LNCAP (cell line): ENCODE results near the gene DOCK4.

Experiments used
- TF ChIP-seq, protein P1 (sequence below): fragments of 450-650 bp; IDR thresholded peaks from 2 replicates; pipeline ENCODE4 v1.5.1; 2017; ENCODE audit warnings: mild to moderate bottlenecking

The DOCK4 gene

DNA sequence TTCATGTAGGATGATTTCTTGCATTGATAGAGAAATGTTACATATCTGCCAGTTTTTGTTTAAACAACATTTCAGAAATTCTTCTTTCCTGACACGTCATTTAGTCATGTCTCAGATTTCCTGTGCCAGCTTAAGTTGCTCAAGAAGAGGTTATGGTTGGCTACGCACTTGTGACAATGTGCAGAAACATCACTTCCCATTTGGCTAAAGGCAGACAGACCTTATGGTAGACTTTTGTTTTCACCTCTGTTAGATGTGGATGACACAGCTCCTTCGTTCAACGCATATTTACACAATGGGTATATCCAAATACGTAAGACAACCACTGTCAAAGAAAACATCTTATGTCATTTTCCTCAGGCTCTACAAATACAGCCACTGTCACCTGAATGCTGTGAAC lies 125.8 kb downstream of the DOCK4 start:
- TF ChIP-seq, protein P1, sequence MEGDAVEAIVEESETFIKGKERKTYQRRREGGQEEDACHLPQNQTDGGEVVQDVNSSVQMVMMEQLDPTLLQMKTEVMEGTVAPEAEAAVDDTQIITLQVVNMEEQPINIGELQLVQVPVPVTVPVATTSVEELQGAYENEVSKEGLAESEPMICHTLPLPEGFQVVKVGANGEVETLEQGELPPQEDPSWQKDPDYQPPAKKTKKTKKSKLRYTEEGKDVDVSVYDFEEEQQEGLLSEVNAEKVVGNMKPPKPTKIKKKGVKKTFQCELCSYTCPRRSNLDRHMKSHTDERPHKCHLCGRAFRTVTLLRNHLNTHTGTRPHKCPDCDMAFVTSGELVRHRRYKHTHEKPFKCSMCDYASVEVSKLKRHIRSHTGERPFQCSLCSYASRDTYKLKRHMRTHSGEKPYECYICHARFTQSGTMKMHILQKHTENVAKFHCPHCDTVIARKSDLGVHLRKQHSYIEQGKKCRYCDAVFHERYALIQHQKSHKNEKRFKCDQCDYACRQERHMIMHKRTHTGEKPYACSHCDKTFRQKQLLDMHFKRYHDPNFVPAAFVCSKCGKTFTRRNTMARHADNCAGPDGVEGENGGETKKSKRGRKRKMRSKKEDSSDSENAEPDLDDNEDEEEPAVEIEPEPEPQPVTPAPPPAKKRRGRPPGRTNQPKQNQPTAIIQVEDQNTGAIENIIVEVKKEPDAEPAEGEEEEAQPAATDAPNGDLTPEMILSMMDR = no peak

DNA sequence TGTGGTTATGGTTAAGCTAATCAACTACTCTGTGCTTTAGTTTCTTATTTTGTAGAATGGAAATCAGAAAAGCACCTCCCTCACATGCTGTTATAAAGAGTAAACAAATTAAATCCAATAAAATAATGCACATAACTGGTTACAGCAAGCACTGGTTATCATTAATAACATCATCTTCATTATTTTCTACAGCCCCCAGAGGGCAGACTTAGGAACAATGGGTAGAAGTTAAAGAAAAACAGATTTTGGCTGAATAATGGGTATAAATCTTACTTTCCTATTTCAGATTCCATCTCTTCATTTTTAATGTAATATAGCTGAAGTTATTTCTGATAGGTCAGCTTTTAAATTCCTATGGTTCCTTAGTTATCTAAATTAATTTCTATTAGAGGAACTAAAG lies 126.5 kb downstream of the DOCK4 start:
- TF ChIP-seq, protein P1 = peak; percentile 46; the same call in 1 of the 2 replicates

DNA sequence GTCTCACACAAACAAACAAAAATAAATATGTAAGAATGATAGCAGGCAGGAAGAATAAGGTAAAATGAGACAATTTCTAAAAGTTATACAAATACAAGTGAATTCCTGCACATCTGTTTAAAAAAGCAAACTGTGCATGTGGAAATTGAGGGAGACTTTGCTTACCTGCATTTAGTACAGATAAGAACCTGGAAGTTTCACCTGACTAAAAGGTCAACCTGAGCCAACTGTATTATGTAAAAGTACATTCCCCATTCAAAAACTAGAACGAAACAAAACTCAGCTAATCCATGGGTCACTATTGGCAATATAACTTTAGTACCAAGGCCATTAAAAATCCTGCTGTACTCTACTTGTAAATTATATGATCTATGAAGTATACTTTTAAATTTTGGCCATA lies 127.1 kb downstream of the DOCK4 start:
- TF ChIP-seq, protein P1 = no peak

DNA sequence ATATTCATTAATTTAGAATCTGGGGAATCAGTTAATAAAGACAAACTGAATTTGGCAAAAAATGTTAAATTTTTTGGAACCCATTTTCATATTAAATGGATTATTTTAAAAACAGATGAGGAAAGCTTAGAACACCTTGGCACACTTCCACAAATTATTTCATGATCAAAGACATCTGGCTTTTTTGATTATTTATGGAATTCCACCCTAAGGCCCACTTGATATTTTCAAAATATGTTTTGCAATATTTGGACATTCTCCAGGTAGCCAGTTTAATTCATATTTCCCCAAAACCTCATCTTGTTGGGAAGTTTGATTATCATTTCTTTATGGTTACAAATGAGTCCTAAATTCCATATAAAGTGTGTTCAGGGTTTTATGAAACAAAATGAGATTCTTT lies 129.9 kb downstream of the DOCK4 start:
- TF ChIP-seq, protein P1 = no peak

DNA sequence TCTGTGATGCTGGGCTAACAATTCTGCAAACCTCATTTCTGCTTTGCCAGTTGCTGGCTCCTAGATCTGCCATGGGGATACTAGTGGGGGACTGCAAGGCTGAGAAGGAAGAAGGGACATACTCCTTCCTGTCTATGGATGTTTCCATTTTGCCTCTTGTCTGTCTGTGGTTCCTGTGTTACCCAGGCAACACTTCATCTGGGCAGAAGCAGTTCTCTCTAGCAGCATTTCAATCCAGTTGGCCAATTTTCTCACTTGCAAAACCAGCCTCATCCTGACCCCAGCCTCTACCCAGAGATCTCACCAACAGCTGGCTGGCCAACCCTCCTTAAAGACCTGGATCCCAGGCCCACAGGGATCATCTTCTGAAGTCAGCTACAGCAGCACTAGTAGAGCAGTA lies 131.7 kb downstream of the DOCK4 start:
- TF ChIP-seq, protein P1 = no peak

DNA sequence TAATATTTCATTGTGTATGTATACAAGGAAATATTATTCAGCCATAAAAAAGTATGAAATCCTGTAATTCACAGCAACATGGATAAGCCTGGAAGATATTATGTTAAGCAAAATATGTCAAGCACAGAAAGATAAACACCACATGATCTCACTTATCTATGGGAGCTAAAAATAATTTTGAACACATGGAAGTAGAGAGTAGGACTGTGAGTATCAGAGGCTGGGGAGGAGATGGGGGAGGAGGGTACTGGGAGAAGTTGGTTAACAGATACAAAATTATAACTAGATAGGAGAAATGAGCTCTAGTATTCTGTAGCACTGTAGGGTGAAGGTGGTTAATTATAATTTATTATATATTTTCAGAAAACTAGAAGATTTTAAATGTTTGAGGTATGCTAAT lies 132.7 kb downstream of the DOCK4 start:
- TF ChIP-seq, protein P1 = no peak

DNA sequence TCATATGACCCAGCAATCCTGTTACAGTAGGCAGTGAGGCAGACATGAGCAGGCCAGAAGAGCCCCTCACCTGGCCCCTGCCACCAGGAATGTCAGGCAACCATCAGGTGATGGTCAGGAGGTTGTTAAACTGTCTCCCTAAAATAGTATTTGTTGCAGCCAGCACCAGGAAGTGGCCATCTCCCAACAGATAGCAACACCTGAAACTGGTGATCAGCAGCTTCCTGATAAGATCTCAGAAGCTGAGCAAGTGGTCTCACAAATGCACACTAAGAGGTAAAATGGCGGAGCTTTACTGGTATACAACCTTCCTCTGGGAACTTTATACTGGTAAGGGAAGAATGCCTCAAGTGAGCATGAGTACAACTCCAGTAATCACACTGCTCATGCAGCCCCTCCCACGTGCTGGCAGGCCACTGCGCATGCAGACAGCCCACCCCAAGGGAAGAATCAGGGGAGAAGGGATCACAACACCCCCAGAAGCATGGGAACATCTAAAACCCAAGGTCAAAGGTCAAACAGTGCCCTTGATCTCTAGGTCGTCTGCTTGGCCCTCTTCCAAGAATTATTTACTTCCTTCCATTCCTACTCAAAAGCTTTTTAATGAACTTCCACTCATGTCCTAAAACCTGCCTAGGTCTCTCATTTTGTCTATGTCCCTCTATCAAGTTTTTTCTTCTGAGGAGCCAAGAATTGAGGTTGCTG lies 133.5 kb downstream of the DOCK4 start:
- TF ChIP-seq, protein P1 = no peak

DNA sequence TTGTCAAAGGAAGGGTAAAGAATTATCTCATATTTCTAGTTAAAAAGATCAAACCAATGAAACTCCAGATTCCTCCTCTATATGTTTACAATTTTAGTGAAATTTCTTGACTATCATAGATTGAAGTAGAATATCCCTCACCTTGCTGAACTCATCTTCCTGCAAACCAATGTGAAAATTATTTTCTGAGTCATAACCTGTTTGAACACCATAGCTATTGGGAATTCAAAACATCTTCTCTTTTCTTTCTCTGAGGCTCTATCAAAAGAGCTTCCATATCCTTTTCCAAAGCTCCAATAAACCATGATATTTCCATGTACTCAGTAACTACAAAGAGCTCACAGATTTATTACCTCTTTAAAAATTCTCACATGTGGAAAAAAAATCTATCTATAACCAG lies 134.3 kb downstream of the DOCK4 start:
- TF ChIP-seq, protein P1 = no peak
